Measurements from ENCODE around the gene XRCC5. TPM values are rescaled to one million over a fixed set of nuclear protein-coding genes. Genes with fewer than 3 reads are reported as not detected.
"Not testable (repeated sequence)": the region's sequence is repeated elsewhere in the genome, so short reads cannot be mapped to it uniquely, and the experiment has no call there.

Gene XRCC5
- polyA plus RNA-seq (ENCODE audit: insufficient read length): 143 TPM

DNA sequence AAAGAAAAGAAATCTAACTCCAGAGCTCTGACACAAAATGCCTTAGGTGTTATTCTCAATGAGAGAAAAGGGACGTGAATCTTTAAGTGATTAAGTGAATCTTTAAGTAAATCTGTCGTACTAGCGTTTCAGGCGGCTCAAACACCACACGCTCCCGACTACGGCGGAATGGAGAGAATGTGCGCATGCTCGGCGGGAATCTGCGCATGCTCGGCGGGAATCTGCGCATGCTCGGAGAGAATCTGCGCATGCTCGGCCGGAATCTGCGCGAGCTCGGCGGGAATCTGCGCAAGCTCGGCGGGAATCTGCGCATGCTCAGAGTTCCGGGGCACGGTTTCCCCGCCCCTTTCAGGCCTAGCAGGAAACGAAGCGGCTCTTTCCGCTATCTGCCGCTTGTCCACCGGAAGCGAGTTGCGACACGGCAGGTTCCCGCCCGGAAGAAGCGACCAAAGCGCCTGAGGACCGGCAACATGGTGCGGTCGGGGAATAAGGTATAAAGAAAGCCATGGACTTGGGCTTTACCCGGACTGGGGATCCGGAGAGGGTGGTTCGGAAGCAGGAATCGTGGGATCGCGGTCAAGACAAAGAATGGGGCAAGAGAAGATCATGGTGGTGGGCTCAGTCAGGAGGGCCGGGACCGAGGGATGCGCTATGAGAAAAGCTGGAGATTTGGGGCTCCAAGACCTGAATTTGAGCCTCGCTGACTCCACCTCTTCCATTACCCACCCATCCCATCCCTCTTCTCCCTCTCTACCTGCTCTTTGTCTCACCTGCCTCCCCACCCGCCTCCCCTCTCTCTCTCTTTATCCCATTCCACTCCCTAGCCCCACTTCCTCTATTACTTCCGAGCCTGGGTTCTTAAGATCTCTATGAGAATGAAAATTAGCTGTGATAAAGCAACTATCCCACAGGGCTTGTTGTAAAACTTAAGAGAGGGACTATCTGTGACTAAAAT lies at the start of gene XRCC5:
TSS of gene XRCC5 (plus strand) at position 382 of the 955 bp plus-strand sequence. CDS start at position 471, 89 bp downstream.
- peak; percentile 95 for DNase-seq (ENCODE audit: low read depth)

DNA sequence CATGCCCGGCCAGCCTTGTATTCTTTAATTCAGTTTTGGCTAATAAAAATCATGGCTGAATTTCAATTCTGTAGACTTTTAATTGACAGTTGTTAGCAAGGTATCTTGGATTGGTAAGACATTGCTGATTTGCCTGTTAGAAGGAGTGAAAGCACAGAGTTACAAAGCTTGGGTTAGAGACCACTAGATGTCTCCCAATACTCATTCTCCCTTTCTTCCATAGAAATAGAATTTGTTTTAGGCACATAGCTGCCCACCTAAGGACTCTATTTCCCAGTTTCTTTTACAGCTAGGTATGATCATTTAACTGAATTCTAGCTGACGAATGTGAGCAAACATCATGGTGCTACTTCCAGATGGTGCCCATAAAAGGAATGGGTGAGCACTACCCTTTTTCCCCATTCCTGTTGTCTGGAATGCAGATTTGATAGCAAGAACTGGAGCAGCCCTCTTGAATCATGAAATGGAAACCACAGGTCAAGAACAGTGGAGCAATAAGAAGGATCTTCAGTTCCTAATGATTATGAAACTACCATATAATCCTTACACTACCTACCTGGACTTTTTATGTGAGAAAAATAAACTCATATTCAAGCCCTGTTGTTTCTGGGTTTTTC lies 45.0 kb upstream of the XRCC5 start:
- DNase-seq (ENCODE audit: low read depth): no peak

DNA sequence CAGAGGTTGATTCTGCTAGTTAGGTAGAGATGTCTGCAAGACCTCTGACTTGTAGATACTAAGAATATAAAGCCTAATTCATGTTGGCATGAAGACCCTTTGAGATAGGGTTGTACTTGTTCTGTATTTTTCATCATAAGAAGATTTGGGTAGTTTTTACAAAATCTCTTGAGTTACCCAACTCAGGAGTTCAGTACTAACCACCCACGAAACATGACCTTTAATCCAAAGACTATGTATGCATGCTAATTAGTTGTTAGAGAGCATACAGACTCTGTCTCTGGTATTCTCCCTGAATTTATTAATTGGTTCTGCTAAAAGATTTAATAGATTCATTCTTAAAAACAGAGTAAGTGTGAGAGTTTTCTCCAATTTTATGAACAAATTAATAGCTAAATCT lies 44.5 kb upstream of the XRCC5 start:
- DNase-seq (ENCODE audit: low read depth): no peak

DNA sequence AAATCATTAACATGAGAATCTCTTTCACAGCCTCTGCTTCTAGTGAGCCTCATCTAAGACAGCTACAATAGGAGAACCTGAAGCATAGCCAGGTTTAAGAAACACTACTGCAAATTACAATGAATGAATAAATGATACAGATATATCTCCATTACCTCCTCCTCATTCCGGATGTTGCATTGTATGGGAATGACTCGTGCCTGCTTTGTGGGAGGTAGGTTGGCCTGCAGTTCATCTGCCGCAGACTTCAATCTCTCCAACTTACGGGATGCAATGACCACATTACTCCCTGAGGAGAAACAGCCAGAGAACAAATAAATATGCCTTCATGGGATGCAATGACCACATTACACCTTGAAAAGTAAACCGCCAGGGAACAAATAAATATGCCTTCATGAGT lies 42.9 kb upstream of the XRCC5 start:
- DNase-seq (ENCODE audit: low read depth): no peak

DNA sequence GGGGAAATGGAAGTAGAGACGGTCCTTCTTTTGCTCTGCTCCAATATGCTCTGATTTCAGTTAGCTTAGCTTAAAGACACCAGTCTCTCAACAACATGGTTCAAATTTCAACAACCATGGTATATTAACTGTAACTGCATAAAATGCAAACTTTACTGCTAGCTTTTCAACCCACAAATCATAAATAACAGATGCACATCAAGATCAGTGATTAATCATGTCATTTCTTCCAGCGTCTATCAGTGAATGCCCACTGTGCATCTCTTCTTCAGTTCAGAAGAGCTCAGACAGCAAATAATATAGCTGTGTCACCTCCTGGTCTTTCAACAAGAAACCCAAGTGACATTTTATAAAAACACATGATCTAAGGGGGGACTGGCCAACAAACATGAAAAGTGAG lies 40.1 kb upstream of the XRCC5 start:
- DNase-seq (ENCODE audit: low read depth): no peak

DNA sequence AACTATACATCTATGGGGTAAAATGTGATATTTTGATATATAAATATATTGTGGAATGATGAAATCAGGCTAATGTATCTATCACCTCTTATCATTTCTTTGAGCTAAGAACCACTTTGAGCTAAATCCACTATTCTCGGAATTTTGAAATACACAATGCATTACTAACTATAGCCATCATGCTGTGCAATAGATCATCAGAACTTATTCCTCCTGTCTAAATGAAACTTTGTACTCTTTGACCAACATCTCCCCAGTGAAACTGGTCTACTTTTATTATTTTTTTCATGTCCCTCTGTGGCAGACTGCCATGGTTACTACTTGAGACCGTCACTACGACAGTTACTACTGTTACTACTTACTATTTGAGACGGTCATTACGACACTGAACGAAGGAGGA lies 39.0 kb upstream of the XRCC5 start:
- DNase-seq (ENCODE audit: low read depth): no peak

DNA sequence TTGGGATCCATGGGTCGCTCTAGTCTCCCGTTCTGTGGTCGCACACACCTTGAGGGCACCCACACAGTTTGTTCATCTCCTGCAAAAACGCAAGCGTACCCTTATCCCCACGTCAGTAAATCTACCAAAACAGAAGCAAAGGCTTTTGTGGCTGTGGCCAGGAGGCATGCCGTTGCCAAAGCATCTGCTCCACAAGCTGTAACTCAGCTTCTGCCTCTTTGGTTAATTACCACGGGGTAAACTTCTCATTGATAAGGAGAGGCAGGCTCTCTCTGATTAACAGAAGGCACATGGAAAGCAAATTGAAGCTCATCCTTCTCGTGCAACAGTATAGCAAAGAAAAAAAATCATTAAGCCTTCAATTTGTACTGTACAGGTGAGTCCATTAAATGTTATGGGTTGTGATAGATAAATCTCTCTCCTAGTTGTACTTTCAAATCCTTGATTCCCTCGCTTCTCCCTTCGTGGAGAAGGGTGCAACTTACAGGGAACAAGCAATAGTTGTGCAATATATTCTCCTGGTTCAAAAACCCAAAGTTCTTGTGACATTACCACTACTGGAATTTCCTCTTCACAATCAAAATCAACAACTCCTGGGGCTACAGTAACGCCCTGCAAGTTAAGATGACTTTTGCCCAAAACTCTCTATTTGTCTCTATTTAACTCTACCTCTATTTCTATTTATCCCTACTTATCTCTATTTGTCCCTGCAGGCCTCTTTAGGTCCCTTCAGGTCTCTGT lies 37.9 kb upstream of the XRCC5 start:
- DNase-seq (ENCODE audit: low read depth): no peak

DNA sequence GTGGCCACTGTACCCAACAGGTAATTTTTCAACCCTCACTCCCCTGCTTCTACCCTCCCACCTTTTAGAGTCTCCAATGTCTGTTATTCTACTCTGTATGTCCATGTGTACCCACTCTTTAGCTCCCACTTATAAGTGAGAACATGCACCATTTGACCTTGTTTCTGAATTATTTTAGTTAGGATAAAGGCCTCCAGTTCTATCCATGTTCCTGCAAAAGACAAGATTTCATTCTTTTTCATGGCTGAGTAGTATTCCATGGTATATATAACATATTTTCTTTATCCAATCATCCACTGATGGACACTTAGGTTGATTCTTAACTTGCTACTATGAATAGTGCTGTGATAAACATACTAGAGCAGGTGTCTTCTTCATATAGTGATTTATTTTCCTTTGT lies 36.7 kb upstream of the XRCC5 start:
- no peak for DNase-seq (ENCODE audit: low read depth)

DNA sequence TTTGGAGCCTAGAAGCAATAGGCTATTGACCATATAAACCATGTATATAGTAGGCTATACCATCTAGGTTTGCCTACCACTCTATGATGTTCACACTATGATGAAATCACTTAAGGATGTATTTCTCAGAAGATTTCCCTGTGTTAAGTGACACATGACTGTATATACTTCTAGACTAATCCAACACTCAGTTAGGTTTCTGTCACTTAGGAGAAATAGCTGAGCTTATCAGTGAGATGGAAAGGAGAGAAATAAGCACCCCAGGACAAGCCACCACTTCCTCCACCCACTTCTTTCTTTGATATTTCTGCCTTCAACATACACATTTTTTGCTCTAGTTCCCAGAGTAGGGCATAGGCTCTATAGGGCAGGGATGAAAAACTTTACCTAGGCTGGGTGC lies 35.4 kb upstream of the XRCC5 start:
- DNase-seq (ENCODE audit: low read depth): no peak

DNA sequence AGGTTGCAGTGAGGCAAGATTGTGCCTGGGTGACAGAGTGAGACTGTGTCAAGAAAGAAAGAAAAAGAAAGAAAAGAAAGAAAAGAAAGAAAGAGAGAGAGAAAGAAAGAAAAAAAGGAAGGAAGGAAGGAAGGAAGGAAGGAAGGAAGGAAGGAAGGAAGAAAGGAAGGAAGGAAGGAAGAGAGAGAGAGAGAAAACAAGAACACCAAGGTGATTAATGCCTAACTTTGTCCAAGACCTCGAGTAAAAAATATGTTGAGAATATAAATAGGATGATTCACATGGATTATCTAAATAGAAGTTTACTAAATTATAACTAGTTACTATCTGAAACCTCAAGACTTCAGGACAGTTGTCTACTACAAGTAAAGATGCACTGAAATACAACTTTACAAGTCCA lies 34.8 kb upstream of the XRCC5 start:
- no peak for DNase-seq (ENCODE audit: low read depth)

DNA sequence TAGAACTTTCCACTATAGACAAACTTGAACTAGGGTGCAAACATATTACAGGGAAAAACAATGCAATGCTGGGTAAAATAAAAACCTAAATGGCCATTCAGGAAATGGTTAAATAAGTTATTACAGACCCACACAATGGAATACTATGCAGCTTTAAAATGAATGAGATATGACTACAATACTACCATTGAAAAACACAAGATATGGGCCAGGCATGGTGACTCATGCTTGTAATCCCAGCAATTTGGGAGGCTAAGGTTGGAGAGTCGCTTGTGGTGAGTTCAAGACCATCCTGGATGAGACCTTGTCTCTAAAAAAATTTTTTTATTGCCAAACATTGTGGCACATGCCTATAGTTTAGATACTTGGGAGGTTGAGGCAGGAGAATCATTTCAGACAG lies 34.4 kb upstream of the XRCC5 start:
- DNase-seq (ENCODE audit: low read depth): no peak

DNA sequence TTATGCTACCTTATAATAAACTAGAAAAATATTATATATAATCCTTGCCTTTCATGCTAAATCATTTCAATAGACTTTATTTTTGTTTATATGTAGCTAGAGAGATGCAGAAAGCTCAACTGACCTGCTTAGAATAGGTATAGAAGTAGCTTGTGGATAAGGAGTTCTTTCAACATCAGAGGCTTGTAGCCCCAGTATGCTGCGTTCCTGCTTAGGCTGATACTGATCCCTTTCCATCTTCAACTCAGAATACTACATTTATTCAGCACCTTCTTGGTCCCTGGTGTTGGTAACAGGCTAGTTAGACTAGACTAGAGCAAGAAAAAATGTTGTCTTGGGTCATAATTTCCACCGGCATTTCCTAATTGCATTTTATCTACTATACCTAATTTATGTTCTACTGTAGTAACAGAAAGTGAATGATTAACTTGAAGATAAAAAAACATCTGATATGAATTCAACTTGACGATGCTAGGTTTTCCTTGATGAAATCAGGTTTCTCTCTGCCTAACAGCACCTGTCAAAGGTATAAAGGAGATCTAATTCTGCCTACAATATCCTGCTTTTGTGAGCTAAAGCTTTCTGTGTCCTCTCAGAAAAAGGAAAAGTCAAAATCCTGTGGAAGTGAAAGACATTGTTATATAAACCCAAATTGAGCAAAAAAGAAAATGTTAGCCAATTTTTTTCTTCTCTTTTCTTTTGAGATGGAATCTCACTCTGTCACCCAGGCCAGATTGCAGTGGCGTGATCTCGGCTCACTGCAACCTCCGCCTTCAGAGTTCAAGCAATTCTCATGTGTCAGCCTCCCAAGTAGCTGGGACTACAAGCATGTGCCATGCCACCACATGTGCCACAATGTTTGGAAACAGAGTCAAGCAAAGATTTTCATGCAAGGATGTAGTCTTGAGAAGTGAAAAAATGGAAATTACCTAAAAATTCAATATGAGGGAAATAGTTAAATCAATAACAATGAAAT lies 33.4 kb upstream of the XRCC5 start:
- no peak for DNase-seq (ENCODE audit: low read depth)

DNA sequence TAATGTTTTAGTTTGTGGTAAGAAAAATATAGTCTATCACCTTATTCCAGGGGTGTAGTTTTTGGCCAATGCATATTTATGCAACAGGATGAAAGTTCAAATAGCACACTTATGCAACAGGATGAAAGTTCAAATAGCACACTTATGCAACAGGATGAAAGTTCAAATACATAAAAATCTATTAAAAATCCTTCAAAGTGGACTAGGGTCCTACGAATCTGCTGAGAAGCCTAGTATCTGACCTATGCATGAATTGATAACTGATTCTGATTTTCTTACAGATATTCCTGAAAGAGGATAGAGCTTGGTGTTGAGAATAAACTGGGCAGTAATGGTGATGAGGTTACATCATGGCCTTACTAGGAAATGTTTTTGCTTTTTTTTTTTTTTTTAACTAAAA lies 30.4 kb upstream of the XRCC5 start:
- no peak for DNase-seq (ENCODE audit: low read depth)

DNA sequence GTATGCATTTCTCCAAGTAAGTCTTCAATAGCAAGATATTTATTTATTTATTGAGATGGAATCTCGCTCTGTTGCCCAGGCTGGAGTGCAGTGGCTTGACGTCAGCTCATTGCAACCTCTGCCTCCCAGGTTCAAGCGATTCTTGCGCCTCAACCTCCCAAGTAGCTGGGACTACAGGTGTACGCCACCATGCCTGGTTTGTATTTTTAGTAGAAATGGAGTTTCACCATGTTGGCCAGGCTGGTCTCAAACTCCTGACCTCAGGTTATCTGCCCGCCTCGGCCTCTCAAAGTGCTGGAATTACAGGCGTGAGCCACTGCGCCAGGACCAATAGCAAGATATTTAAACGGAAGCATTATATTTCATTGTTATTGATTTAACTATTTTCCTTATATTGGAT lies 29.1 kb upstream of the XRCC5 start:
- not testable (repeated sequence) for DNase-seq (ENCODE audit: low read depth)

DNA sequence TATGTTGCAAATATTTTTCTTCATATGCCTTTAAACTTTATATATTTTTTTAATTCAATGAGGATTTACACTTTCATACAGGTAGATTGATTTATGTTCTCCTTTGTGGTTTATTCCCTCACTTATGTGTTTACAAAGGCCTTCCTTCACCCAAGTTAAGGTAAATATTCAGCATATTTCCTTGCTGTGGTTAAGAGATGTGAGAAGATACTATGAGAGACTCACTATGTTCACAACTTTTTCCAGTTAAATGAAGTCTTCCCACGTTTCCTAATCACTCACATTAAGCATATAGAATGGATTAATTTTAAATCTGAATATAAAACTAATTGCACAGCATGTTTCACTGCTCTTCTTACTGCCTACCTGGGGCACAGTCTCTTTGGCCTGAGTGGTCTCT lies 28.1 kb upstream of the XRCC5 start:
- DNase-seq (ENCODE audit: low read depth): no peak

DNA sequence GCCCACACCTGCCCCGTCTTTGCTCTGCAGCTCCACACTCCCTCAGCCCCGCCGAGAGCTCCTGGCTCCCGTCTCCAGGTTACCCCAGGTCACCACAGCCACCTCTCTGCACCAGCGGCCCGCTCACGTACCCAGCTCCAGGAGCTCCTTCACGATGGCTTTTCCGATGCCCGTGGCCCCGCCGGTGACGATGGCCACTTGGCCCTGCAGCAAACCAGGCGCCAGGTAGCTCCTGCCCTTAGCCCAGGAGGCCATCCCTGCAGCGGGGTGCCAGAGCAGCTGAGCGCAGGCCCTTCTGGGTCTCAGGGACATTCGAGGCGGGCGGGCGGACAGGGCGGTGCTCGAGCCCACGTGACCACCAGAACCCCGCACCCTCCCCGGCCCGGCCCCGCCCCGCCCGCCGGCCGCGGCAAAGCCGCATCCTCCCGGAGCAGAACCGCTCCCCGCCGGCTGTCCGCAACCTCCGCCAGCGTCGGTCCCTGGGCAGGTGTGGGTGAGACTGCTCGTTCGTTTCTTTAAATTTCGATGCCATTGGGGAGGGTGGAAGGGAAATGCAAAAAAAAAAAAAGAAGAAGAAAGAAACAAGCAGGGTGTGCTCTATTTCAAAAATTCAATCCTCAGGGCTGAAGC lies 27.5 kb upstream of the XRCC5 start, which contains the start of the genes PECR and TMEM169:
TSS of gene PECR (minus strand) at position 323 of the 630 bp plus-strand sequence. CDS start at position 255, 68 bp downstream.
TSS of gene TMEM169 (plus strand) at position 433 of the 630 bp plus-strand sequence. CDS start 14,045 bp downstream, outside the sequence.
- no peak for DNase-seq (ENCODE audit: low read depth)

DNA sequence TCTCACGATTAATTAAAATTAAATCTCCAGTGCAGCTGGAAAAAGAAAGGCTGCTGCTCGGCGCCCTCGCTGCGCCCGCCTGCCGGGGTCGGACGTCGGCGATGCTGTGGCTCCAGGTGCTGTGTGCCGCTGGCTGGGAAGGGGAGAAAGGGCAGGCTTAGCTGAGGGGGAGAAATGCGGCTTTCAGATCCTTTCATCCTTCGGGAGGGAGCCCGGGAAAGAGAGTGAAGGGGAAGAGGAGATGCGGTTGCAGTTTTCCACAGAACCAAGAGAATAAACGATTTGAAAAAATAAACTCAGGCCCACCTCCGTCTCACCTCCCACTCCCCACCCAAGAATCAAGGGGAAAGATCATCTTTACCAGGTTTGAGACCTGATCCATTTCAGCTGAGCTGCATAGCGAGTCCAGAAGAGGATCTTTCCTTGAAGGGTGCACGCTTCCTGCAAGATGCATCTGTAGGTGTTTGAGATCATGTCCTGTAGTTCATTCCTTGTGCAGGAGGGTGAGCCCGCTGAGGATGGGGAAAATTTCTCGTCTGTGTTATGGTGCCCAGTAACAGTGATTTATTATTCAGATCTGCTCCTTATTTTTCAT lies 26.9 kb upstream of the XRCC5 start:
- no peak for DNase-seq (ENCODE audit: low read depth)

DNA sequence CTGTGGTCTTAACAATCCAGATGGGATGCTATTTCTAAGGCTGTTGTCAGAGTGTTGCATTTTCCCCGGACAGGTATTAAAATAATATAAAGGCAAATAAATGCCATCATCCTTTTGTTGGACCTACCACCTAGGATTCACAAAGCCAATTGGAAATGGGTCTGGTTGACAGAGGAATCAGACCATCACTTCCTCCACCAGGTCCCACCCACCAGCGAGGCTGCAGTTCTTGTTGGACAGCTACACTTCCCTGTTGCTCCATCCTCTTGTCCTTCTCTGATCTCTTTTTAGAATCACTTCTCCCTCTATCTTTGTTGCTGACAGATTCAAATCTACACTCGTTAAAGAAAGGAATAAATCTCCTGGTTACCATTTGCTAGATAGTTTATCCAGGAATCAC lies 26.3 kb upstream of the XRCC5 start:
- no peak for DNase-seq (ENCODE audit: low read depth)

DNA sequence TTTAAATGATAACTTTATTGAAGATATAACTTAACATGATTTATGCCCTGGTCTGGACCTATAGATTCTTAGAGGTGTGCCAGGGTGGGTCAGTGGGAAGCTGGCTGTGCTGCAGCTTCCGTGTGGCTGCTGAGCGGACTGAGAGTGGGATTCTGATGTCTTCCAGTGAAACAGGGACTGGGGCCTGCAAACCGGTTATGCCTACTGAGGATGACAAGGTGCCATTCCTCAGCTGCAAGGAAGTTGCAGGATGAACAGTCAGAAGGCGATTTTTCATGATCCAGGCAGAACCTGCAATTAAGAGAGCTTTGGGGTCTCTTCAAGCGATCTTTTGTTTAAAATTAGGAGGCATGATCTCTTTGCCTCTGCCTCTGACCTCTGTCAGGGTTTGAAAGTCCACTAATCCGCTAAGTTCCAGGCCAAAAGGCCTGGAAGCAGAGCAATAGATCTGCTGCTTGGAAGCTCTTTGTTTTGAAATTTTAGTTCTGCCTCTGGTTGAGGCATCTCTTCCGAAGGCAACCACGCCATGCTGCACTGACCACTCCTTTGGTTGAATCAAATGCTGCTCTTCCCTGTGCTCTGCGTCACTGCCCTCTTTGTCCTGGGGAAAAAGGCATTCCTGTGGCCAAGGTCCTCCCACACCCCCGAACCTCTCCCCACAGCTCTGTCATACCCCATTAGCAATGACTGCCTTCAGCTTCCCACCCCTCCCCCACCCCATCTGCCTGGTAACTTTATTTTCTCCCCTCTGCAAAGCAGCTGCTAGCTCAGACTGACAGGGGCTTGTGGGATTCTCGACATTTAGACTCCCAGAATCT lies 25.5 kb upstream of the XRCC5 start:
- DNase-seq (ENCODE audit: low read depth): no peak
